HG03060 (cell line): ENCODE measurements around the gene CHODL.

Experiments used
- ATAC-seq: cut with Tn5 transposase; IDR thresholded peaks from one replicate; pipeline ENCODE4 v1.9.1; 2021; ENCODE audit warnings: low read depth, moderate number of reproducible peaks; ENCODE audit not compliant: unreplicated experiment

The CHODL gene

DNA sequence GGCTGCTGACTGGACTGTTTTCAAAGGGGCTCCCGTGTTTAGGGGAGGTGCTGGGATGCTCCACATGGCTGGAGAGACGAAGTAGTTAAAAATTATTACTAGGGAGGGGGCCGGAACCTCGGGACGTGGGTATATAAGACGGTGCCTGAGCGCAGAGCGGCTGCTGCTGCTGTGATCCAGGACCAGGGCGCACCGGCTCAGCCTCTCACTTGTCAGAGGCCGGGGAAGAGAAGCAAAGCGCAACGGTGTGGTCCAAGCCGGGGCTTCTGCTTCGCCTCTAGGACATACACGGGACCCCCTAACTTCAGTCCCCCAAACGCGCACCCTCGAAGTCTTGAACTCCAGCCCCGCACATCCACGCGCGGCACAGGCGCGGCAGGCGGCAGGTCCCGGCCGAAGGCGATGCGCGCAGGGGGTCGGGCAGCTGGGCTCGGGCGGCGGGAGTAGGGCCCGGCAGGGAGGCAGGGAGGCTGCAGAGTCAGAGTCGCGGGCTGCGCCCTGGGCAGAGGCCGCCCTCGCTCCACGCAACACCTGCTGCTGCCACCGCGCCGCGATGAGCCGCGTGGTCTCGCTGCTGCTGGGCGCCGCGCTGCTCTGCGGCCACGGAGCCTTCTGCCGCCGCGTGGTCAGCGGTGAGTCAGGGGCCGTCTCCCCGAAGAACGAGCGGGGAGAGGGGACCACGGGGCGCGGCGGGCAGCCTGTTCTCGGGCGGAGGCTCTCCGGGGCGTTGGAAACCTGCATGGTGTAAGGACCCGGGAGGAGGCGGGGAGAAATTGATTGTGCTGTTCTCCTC is at the start of gene CHODL:
TSS of gene CHODL (plus strand) at position 163 of the 793 bp plus-strand sequence. CDS start at position 554, 391 bp downstream.
- no peak for ATAC-seq

GRCh38 chr21:18204931-18205330 is 39.7 kb upstream of the CHODL start:
- no peak for ATAC-seq

DNA sequence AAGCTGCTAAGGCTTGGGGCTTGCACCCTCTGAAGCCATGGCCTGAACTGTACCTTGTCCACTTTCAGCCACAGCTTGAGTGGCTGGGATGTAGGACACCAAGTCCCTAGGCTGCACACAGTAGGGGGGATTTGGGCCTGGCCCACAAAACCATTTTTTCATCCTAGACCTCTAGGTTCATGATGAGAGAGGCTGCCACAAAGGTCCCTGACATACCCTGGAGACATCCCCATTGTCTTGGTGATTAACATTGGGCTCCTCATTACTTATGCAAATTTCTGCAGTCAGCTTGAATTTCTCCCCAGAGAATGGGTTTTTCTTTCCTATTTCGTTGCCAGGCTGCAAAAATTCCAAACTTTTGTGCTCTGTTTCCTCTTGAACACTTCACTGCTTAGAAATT is 26.3 kb upstream of the CHODL start:
- ATAC-seq: no peak

GRCh38 chr21:18220498-18220897 is 24.1 kb upstream of the CHODL start:
- ATAC-seq: no peak

DNA sequence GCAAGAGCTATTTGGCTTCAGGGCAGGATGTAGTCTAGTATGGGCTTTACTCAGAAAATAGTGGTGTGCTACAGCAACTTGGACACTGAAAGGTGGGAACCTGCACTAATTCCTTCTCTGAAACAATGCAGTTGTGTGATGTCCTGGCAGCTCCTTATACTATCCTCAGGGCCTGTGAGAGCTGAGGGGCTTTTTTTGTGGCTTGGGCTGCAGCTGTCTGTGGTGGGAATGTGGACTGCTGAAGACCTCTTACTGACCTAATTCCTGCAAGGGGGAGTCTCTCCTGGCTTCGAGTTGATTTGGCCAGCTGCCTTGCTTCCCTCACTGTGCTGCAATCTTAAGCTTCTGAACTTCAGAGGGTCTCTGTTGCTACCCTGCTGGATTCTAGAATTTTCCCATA is 22.3 kb upstream of the CHODL start:
- no peak for ATAC-seq

GRCh38 chr21:18228060-18228739 is 16.4 kb upstream of the CHODL start:
- ATAC-seq: no peak

GRCh38 chr21:18235545-18235944 is 9.1 kb upstream of the CHODL start:
- no peak for ATAC-seq

DNA sequence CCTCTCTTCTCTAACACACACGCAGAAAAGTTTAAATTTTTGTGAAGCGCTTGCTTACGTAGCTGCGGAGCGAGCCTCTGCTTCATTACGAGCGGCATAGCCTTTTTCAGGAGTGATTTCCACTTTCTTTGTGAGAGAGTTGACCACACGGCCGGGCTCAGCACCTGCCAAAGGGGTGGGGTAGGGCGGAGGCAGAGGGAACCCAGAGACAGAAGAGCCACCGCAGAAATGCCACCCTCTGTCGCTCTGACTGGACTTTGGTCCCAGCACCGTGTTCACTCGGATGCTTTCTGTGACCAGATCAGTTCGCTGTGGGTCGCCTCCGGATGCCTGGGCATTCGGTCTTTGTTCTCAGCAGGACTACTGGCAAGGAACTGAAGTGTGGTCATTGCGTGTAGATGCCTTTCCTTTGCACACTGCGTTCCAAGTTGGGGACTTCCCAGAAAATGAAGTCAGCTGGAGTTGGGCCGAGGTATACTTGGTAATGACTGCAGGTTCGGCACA is 883 bp downstream of the CHODL start:
- no peak for ATAC-seq

DNA sequence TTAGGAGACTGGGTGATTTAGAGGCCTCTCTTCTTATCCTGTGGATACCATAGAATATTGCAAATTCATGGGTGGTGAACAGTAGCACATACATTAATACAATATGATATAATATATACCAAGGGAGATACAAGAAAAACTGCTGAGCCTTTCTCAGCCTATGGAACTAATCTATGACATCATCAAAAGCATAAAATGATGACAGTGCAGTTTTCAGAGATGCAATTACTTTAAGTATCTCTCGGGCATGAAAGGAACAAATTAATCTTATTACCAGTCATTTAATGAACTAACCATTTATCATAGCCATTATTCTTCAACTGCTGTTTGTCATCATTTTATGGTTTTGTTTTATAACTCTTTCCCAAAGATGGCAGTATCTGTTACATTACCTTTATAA is 3.5 kb downstream of the CHODL start:
- no peak for ATAC-seq

DNA sequence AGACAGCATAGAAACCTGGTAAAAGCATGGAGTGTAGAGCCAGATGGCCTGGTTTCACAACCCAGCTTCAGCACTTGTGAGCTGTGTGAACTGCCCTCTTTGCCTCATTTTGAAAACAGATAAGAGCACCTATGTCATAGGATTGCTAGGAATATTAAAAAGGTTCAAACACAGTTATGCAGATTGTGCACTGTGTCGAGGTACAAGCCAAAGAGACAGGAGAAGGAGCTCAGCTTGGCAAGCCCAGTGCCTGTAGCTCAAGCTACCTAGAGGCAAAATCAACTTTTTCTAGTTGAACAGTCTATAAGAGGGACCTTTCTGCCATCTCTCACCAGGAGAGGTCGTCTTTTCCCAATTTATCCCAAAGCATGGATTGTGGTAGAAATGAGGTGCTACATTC is 5.0 kb downstream of the CHODL start:
- ATAC-seq: no peak

GRCh38 chr21:18251065-18251464 is 6.4 kb downstream of the CHODL start:
- no peak for ATAC-seq

DNA sequence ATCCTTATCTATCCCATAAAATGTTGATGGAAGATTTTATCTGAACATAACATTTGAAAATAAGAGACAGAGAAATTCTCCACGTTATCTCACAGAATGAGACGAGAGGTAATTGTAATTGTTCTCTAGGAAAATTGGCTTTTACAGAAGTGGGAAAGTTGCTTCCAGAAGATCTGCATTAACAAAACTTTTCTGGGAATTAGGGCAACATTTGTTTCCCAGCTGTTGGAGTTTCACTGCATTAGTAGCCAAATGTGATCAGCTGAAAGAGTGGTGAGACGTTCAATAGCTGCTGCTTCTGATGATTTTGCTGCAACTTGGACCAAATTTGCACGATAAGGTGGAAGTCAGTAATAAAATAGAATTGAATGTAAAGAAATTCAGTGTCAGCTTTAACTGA is 7.6 kb downstream of the CHODL start:
- ATAC-seq: no peak

DNA sequence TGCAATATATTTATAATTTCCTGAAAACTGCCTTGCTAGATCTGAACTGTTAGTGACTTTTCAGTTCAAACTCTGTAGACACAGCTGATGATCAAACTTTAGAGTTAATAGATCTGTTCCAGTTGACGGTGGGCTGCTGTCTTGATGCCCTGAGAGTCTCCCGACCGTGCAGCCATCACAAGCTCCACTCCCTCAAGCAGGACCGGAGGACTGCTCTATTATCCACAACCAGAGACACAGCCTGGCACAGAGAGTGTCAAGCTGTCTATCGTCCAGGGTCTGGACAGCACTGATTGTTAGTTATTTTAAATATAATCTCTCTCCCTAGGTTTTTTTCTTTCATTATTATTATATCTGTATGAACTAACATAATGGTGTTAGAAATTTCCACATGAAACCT is 8.0 kb downstream of the CHODL start:
- ATAC-seq: no peak

DNA sequence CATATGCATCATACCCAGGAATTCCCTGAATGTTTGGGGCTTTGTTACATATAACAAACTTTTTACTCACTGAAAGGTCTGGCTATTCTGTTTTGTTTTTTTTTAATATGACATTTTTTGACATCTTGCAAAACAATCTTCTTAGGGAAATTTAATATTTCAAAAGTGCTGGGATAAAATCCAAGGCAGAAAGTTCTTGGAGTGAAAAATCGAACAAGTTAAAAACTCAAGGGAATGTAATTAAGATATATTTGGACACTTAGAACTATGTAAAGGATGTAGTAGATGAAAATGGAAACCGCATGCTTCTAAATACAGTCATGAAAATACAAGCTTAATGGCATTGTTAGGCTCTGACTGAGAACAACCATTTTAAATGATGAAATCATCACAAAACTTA is 8.6 kb downstream of the CHODL start:
- ATAC-seq: no peak

GRCh38 chr21:18253799-18254198 is 9.2 kb downstream of the CHODL start:
- ATAC-seq: no peak

- no peak for ATAC-seq
Observed at GRCh38 chr21:18265944-18266343, 21.3 kb downstream of the CHODL start.

- ATAC-seq: no peak
Observed at GRCh38 chr21:18267496-18267895, 22.9 kb downstream of the CHODL start.

- no peak for ATAC-seq
Observed at GRCh38 chr21:18268906-18269305, 24.3 kb downstream of the CHODL start.

- no peak for ATAC-seq
Observed at GRCh38 chr21:18269856-18270255, 25.2 kb downstream of the CHODL start.

DNA sequence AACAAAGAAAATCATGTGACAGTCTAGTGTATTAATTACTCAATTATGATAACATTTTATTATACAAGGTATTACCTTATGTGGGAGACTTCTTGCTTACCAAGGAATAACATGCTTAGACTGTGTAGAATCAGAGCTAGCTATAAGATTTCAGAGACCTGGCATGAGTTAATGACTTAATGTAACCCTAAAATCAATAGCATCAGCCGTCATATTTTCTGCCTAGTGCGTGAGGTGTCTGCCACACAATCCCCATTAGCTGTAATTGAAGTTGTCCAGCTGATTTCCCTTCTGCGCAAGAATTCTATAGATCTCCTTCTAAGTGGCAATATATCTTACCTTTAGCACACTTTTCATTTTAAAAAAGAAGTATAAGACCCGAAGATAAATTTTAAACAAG is 28.8 kb downstream of the CHODL start:
- ATAC-seq: no peak

DNA sequence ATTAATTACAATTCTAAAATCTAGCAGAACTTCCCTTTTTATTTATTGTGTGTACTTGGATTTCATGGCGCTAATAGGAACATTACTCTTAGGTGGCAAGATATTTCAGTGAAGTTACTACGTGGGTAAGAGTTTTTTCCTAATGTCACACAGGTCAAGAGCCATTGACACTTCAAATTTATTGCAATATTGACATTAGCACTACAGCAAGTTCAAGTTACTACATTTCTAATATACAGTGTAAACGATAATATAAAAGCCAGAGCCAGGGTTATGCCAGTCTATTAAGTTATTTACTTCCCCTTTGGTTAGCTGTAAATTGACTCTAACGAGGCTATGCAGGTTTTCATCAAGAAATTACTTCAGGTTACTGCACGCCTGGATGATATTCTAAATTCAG is 29.7 kb downstream of the CHODL start:
- ATAC-seq: no peak

- ATAC-seq: no peak
Observed at GRCh38 chr21:18275781-18276180, 31.1 kb downstream of the CHODL start.
